Measurements from ENCODE around the gene GNAT1.
"Not testable (repeated sequence)": the region's sequence is repeated elsewhere in the genome, so short reads cannot be mapped to it uniquely, and the experiment has no call there.

Gene GNAT1

GRCh38 chr3:50244813-50245212, 53.4 kb downstream of the GNAT1 start:
- H3K9me3 Mint-ChIP-seq, H3K4me3 Mint-ChIP-seq, H3K27me3 Mint-ChIP-seq, H3K36me3 Mint-ChIP-seq: not testable (repeated sequence)
- H3K27ac Mint-ChIP-seq = peak overlapping the region; percentile 80
- H3K4me1 Mint-ChIP-seq = peaks cover 78% of the 10 kb centered on the region

DNA sequence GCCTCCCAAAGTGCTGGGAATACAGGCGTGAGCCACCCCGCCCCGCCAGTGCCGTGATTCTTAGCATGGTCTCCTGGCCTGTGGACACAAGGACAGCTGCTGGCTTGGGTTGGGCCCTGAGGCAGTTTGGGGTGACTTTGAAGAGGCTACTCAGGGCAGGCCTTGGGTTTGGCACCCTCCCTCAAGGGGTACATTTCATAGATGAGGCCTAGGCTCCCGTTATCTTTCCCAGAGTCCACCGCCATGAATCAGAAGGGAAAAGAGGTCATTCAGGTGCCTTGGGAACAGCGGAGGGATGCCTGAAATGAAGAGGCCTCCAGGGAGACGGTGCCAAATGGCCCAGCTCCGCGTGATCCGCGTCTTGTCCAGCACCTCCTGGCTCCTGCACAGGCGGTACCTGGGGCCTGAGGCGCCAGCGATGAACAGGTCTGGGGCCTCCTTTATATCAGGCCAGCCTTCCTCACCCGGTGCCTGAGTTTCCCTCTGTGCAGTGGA, 53.9 kb downstream of the GNAT1 start:
- Mint-ChIP-seq H3K4me3 (peak overlapping the region; percentile 85), H3K36me3 (no peaks in the 10 kb centered on the region), H3K27ac (peak overlapping the region; percentile 80), H3K4me1 (peaks cover 78% of the 10 kb centered on the region), H3K27me3 (no peaks in the 10 kb centered on the region), H3K9me3 (no peaks in the 10 kb centered on the region)

- peak overlapping the region; percentile 85 for H3K4me3 Mint-ChIP-seq
- H3K27ac Mint-ChIP-seq = peak overlapping the region; percentile 96
- no peaks in the 10 kb centered on the region for H3K9me3 Mint-ChIP-seq
- H3K4me1 Mint-ChIP-seq = peaks cover 80% of the 10 kb centered on the region
- no peaks in the 10 kb centered on the region for H3K27me3 Mint-ChIP-seq
- no peaks in the 10 kb centered on the region for H3K36me3 Mint-ChIP-seq
Measured at GRCh38 chr3:50245831-50246516, 54.6 kb downstream of the GNAT1 start.

DNA sequence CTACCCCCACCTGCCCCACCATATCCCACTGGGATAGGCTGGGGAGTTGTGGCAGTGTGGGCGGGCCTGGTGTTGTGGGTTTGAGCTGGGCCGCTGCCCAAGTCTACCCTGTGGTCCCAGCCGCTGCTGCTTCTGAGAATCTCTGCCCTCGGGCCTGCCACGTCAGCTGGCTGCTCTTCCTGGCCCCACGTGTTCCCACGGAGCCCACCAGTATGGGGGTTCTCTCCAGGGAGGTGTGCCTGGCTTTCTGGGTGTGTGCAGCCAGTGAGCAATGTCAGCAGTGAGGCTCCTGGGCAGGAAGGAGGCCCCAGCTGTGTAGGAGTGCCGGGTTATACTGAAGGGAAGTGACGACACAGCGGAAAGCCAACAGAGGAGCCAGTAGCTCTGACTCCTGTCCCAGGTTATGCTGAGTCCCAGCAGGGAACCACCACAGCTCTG, 55.1 kb downstream of the GNAT1 start:
- peak overlapping the region; percentile 96 for H3K27ac Mint-ChIP-seq
- H3K4me1 Mint-ChIP-seq = peaks cover 81% of the 10 kb centered on the region
- H3K9me3 Mint-ChIP-seq = no peaks in the 10 kb centered on the region
- H3K4me3 Mint-ChIP-seq = peak overlapping the region; percentile 85
- no peaks in the 10 kb centered on the region for H3K36me3 Mint-ChIP-seq
- no peaks in the 10 kb centered on the region for H3K27me3 Mint-ChIP-seq

All from activated naive CD4-positive, alpha-beta T cell treated with anti-CD3 and anti-CD28 coated beads, Interleukin-2, amount 50 U/mL, for 24 hours (primary cell).